ENCODE data around the gene PRSS33.

PRSS33 gene

GRCh38 chr16:2739625-2740430 lies 47.5 kb downstream of the PRSS33 start:
- DNase-seq (ENCODE audit: low spot score), result no peak

- no peak for DNase-seq (ENCODE audit: low spot score)
Observed at GRCh38 chr16:2738615-2739014, 48.7 kb downstream of the PRSS33 start.

GRCh38 chr16:2737895-2738418 lies 49.4 kb downstream of the PRSS33 start:
- DNase-seq (ENCODE audit: low spot score), result no peak

GRCh38 chr16:2737238-2737605 lies 50.1 kb downstream of the PRSS33 start:
- no peak for DNase-seq (ENCODE audit: low spot score)

GRCh38 chr16:2736476-2737237 lies 50.7 kb downstream of the PRSS33 start:
- DNase-seq (ENCODE audit: low spot score), result no peak

GRCh38 chr16:2734844-2735515 lies 52.4 kb downstream of the PRSS33 start:
- DNase-seq (ENCODE audit: low spot score), result no peak
